Trophoblast cell (in vitro differentiated cells and primary cell): ENCODE results near the gene ITGB7.

ENCODE experiments used
- DNase-seq, 2 donors: peaks; one replicate each; pipeline ENCODE4 v3.0.0-alpha.2; 2016
- H2AFZ ChIP-seq: 2 replicates; pipeline ENCODE4 v1.6.1; 2013; ENCODE audit warnings: low read length, moderate library complexity, mild to moderate bottlenecking; ENCODE audit not compliant: insufficient read depth, poor library complexity
- H2AK5ac ChIP-seq: 2 replicates; pipeline ENCODE4 v1.6.1; 2013; ENCODE audit warnings: mild to moderate bottlenecking, low read length
- H2BK120ac ChIP-seq: 2 replicates; pipeline ENCODE4 v1.6.1; 2013; ENCODE audit warnings: low read length, mild to moderate bottlenecking, moderate library complexity; ENCODE audit not compliant: insufficient read depth, poor library complexity
- H2BK12ac ChIP-seq: 2 replicates; pipeline ENCODE4 v1.6.1; 2013; ENCODE audit warnings: mild to moderate bottlenecking, low read length, moderate library complexity
- H2BK5ac ChIP-seq: 2 replicates; pipeline ENCODE4 v1.6.1; 2013; ENCODE audit warnings: low read length, low read depth, moderate library complexity, mild to moderate bottlenecking; ENCODE audit not compliant: poor library complexity
- H3K14ac ChIP-seq: 2 replicates; pipeline ENCODE4 v1.6.1; 2013; ENCODE audit warnings: mild to moderate bottlenecking, low read length
- H3K18ac ChIP-seq: 2 replicates; pipeline ENCODE4 v1.6.1; 2013; ENCODE audit warnings: mild to moderate bottlenecking, low read length
- H3K23ac ChIP-seq: 2 replicates; pipeline ENCODE4 v1.6.1; 2013; ENCODE audit warnings: low read length
- H3K27ac ChIP-seq: 2 replicates; pipeline ENCODE4 v1.5.1; 2013; ENCODE audit warnings: low read depth, mild to moderate bottlenecking, inconsistent platforms, low read length, moderate library complexity
- H3K27me3 ChIP-seq: 2 replicates; pipeline ENCODE4 v1.6.1; 2013; ENCODE audit warnings: inconsistent platforms, mild to moderate bottlenecking, low read length, moderate library complexity; ENCODE audit not compliant: insufficient read depth
- H3K36me3 ChIP-seq, 2 experiments: 1 replicate in 1 of 2; 2 replicates in 1 of 2; pipeline ENCODE4 v1.6.1; 2013; ENCODE audit warnings: low read length in 2 of 2, mild to moderate bottlenecking in 2 of 2, moderate library complexity in 1 of 2; ENCODE audit not compliant: insufficient read depth in 2 of 2, control insufficient read depth in 1 of 2
- H3K4ac ChIP-seq: 2 replicates; pipeline ENCODE4 v1.6.1; 2013; ENCODE audit warnings: low read depth, mild to moderate bottlenecking, low read length, moderate library complexity
- H3K4me1 ChIP-seq, 2 experiments: 1 replicate in 1 of 2; 2 replicates in 1 of 2; pipeline ENCODE4 v1.6.1; 2013; ENCODE audit warnings: low read length in 2 of 2, mild to moderate bottlenecking in 2 of 2, moderate library complexity in 1 of 2; ENCODE audit not compliant: insufficient read depth in 2 of 2, control insufficient read depth in 1 of 2
- H3K4me2 ChIP-seq: 2 replicates; pipeline ENCODE4 v1.6.1; 2013; ENCODE audit warnings: inconsistent platforms, mild to moderate bottlenecking, low read length, moderate library complexity
- H3K4me3 ChIP-seq: 2 replicates; pipeline ENCODE4 v1.5.1; 2013; ENCODE audit warnings: mild to moderate bottlenecking, low read depth, low read length, inconsistent platforms
- H3K79me1 ChIP-seq: one replicate; pipeline ENCODE4 v1.6.1; 2013; ENCODE audit warnings: low read length
- H3K79me2 ChIP-seq: 2 replicates; pipeline ENCODE4 v1.6.1; 2013; ENCODE audit warnings: low read length, mild to moderate bottlenecking; ENCODE audit not compliant: control insufficient read depth, insufficient read depth, poor library complexity
- H3K9ac ChIP-seq: 2 replicates; pipeline ENCODE4 v1.6.1; 2013; ENCODE audit warnings: mild to moderate bottlenecking, low read length
- H3K9me3 ChIP-seq: 2 replicates; pipeline ENCODE4 v1.6.1; 2013; ENCODE audit warnings: low read depth, mild to moderate bottlenecking, control low read depth, inconsistent platforms, low read length; ENCODE audit not compliant: insufficient read depth
- H4K12ac ChIP-seq: 2 replicates; pipeline ENCODE4 v1.6.1; 2013; ENCODE audit warnings: low read depth, mild to moderate bottlenecking, low read length, moderate library complexity
- H4K8ac ChIP-seq: 2 replicates; pipeline ENCODE4 v1.6.1; 2013; ENCODE audit warnings: low read depth, mild to moderate bottlenecking, low read length, moderate library complexity
- H4K91ac ChIP-seq: one replicate; pipeline ENCODE4 v1.6.1; 2013; ENCODE audit warnings: low read depth, mild to moderate bottlenecking, low read length, moderate library complexity
- WGBS: extraction: QIAGEN DNeasy Blood & Tissue Kit; methylation state at CpG from one replicate; pipeline ENCODE4 v1.1.7; 2013; ENCODE audit warnings: missing lambda C conversion rate; ENCODE audit not compliant: insufficient read length, insufficient coverage; ENCODE audit errors: extremely low coverage; 5-methylcytosine and 5-hydroxymethylcytosine counted together

The ITGB7 gene

GRCh38 chr12:53235164-53235563, 28.1 kb upstream of the ITGB7 start:
- Histone ChIP-seq H4K12ac (no peak overlapping the region), H3K79me1 (peaks cover 21% of the 10 kb centered on the region), H2BK12ac (peak overlapping the region; percentile 63), H3K4ac (no peak overlapping the region), H3K4me1 (peaks cover 29 to 36% of the 10 kb centered on the region in 2 experiments), H3K36me3 (no peaks in the 10 kb centered on the region), H4K8ac (no peak overlapping the region), H3K9me3 (no peaks in the 10 kb centered on the region), H3K18ac (no peak overlapping the region), H2BK120ac (no peak overlapping the region), H3K4me3 (no peak overlapping the region), H3K27ac (no peak overlapping the region), H3K79me2 (peaks cover 3% of the 10 kb centered on the region), H4K91ac (no peak overlapping the region), H2AFZ (no peak overlapping the region), H3K27me3 (no peaks in the 10 kb centered on the region), H2AK5ac (peak overlapping the region; percentile 49), H3K4me2 (no peak overlapping the region), H3K9ac (no peak overlapping the region), H3K14ac (no peak overlapping the region), H2BK5ac (no peak overlapping the region), H3K23ac (no peak overlapping the region)
- WGBS: no CpG with 5 or more reads among the region's 3 CpGs
- DNase-seq: no peak

- Histone ChIP-seq H3K4ac (no peak overlapping the region), H3K4me1 (peaks cover 34 to 41% of the 10 kb centered on the region in 2 experiments), H2BK5ac (no peak overlapping the region), H2BK12ac (no peak overlapping the region), H3K79me2 (peaks cover 3% of the 10 kb centered on the region), H2BK120ac (no peak overlapping the region), H3K14ac (no peak overlapping the region), H3K27ac (no peak overlapping the region), H2AFZ (no peak overlapping the region), H3K9me3 (no peaks in the 10 kb centered on the region), H3K9ac (no peak overlapping the region), H3K36me3 (no peaks in the 10 kb centered on the region), H4K8ac (no peak overlapping the region), H3K79me1 (peaks cover 21% of the 10 kb centered on the region), H4K12ac (no peak overlapping the region), H3K23ac (no peak overlapping the region), H4K91ac (peak overlapping the region; percentile 58), H3K4me3 (no peak overlapping the region), H3K27me3 (no peaks in the 10 kb centered on the region), H2AK5ac (no peak overlapping the region), H3K18ac (no peak overlapping the region), H3K4me2 (peak overlapping the region; percentile 31)
- DNase-seq: no peak
- WGBS: no CpG with 5 or more reads among the region's 12 CpGs
These were observed 27.3 kb upstream of the ITGB7 start for GRCh38 chr12:53234271-53234914.

GRCh38 chr12:53233671-53234121, 26.6 kb upstream of the ITGB7 start:
- H3K36me3 ChIP-seq: no peaks in the 10 kb centered on the region
- H3K4me2 ChIP-seq: peak overlapping the region; percentile 31
- H3K79me1 ChIP-seq: peaks cover 21% of the 10 kb centered on the region
- H3K4me1 ChIP-seq: peaks cover 35 to 41% of the 10 kb centered on the region in 2 experiments
- peak overlapping the region; percentile 9 for H3K14ac ChIP-seq
- H4K12ac ChIP-seq: peak overlapping the region; percentile 1
- H2BK12ac ChIP-seq: peak overlapping the region; percentile 11
- H3K23ac ChIP-seq: no peak overlapping the region
- no peaks in the 10 kb centered on the region for H3K9me3 ChIP-seq
- DNase-seq: no peak
- peak overlapping the region; percentile 42 for H2AK5ac ChIP-seq
- H4K91ac ChIP-seq: peak overlapping the region; percentile 58
- H3K79me2 ChIP-seq: peaks cover 3% of the 10 kb centered on the region
- H3K18ac ChIP-seq: peak overlapping the region; percentile 37
- no peak overlapping the region for H3K4me3 ChIP-seq
- WGBS: no CpG with 5 or more reads among the region's 7 CpGs
- H3K27ac ChIP-seq: no peak overlapping the region
- no peak overlapping the region for H3K4ac ChIP-seq
- H4K8ac ChIP-seq: no peak overlapping the region
- no peaks in the 10 kb centered on the region for H3K27me3 ChIP-seq
- no peak overlapping the region for H3K9ac ChIP-seq
- H2AFZ ChIP-seq: peak overlapping the region; percentile 5
- no peak overlapping the region for H2BK120ac ChIP-seq
- H2BK5ac ChIP-seq: no peak overlapping the region

- Histone ChIP-seq H3K18ac (peak overlapping the region; percentile 89), H2BK5ac (peak overlapping the region; percentile 9), H3K4ac (peak overlapping the region; percentile 2), H4K91ac (peak overlapping the region; percentile 83), H3K23ac (no peak overlapping the region), H3K79me2 (peaks cover 3% of the 10 kb centered on the region), H3K27ac (peak overlapping the region; percentile 32), H2BK12ac (peak overlapping the region; percentile 41), H3K4me2 (peak overlapping the region; percentile 66), H3K27me3 (no peaks in the 10 kb centered on the region), H4K12ac (peak overlapping the region; percentile 39), H2BK120ac (peak overlapping the region; percentile 57), H3K4me1 (peaks cover 35 to 41% of the 10 kb centered on the region in 2 experiments), H4K8ac (peak overlapping the region; percentile 63), H3K79me1 (peaks cover 21% of the 10 kb centered on the region), H3K9ac (no peak overlapping the region), H3K9me3 (no peaks in the 10 kb centered on the region), H3K14ac (peak overlapping the region; percentile 61), H3K36me3 (no peaks in the 10 kb centered on the region), H2AK5ac (peak overlapping the region; percentile 67), H3K4me3 (peak overlapping the region; percentile 25), H2AFZ (peak overlapping the region; percentile 5)
- WGBS: no CpG with 5 or more reads among the region's 11 CpGs
- DNase-seq: peak in 1 of 2 donors; percentile 37
These were observed 25.8 kb upstream of the ITGB7 start for GRCh38 chr12:53232646-53233461.
